Stimulated activated CD8-positive, alpha-beta memory T cell treated with anti-CD3 and anti-CD28 coated beads, Interleukin-7, amount 100 ng/mL, for 4 hours (primary cell): ENCODE measurements around the gene CATSPERZ.

Experiments used
- DNase-seq, 2 donors: peaks; one replicate each; pipeline ENCODE4 v3.0.0-alpha.2; 2020; ENCODE audit warnings: low read depth in 2 of 2

CATSPERZ gene

DNA sequence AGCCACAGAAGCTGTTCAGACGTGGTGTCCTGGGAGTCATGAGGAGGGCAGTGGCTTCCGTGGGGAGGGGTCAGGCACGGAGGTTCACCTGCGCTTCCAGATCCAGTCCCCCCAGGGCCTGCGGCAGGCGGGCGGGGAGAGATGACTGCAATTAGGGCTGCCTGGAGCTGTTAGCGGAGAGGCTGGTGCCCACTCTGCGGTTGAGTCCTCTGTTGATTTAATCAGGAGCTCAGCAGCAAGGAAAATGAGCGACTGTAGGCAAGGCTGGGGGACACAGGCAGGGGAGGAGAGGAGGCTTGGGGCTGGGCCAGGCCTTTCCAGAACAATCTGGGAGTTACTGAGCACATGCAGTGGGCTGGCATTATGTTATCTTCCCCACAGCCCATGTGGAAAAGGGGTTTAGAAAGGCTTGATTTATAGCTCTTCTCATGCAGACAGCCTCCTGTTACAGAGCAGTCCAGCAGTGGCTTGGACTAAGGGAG, 35.7 kb upstream of the CATSPERZ start:
- DNase-seq = no peak

DNA sequence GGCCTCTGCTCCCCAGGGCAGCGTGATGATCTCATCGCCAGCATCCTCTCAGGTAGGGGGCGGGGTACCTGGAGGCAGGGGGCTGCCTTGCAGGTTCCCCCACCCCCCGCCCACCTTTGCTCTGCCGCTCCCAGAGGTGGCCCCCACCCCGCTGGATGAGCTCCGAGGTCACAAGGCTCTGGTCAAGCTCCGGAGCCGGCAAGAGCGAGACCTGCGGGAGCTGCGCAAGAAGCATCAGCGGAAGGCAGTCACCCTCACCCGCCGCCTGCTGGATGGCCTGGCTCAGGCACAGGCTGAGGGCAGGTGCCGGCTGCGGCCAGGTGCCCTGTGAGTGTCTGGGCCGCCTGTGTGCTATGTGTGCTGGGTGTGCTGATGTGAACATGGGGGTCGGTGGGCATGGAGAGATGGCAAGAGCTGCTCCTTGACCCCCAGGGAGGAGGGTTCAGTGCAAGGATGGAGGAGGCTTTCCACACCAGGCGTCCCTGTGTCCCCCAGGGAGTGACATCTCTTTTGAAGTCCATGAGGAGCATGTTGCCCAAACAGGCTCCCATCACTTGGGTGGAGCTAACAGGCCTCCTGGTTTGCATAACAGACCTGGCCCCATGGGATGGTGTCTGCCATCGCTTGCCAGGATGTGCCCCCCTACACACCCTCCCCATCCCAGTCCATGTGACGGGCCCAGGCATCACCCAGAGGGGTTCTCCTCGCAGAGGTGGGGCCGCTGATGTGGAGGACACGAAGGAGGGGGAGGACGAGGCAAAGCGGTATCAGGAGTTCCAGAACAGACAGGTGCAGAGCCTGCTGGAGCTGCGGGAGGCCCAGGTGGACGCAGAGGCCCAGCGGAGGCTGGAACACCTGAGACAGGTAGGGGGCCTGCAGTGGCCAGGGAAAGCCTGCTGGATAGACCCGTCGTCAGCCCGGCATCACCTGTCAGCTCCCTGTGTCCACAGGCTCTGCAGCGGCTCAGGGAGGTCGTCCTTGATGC, 34.7 kb upstream of the CATSPERZ start:
- no peak for DNase-seq

DNA sequence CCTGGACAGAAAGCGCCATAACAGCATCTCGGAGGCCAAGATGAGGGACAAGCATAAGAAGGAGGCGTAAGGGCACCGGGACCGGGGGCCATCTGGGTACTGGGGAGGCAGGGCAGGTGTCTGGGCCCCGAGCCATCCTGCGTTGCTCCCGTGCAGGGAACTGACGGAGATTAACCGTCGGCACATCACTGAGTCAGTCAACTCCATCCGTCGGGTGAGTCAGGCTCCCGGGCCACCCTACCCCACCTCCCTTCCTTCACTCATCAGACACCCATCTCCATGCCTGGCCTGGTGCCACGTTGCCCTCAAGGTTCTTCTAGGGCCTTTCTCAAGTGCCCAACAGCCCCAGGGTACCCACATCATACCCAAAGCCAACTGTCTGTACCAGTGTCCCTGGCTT, 33.8 kb upstream of the CATSPERZ start:
- DNase-seq = no peak

DNA sequence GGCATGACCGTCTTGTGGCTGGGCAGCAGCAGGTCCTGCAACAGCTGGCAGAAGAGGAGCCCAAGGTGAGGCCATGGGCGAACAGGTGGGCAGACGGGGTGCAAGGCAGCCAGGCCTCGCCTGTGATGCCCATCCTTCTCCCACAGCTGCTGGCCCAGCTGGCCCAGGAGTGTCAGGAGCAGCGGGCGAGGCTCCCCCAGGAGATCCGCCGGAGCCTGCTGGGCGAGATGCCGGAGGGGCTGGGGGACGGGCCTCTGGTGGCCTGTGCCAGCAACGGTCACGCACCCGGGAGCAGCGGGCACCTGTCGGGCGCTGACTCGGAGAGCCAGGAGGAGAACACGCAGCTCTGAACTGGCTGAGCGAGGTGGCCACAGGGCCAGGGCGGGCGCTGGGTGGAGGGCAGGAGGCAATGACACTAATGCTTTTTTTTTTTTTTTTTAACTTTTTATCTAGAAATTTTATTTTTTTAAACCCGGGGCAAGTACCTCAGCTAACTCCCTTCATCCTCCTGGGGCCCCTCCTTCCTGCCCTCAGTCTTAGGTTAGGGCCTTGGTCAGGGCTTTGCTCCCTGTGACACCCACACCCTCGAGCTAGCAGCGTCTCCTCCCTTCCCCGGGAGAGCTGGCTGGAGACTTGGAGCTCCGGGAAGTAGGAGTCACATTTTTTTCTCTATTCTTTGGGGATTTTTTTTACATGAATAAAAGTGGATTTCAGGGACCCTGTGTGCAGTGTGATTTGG, 32.8 kb upstream of the CATSPERZ start:
- no peak for DNase-seq

DNA sequence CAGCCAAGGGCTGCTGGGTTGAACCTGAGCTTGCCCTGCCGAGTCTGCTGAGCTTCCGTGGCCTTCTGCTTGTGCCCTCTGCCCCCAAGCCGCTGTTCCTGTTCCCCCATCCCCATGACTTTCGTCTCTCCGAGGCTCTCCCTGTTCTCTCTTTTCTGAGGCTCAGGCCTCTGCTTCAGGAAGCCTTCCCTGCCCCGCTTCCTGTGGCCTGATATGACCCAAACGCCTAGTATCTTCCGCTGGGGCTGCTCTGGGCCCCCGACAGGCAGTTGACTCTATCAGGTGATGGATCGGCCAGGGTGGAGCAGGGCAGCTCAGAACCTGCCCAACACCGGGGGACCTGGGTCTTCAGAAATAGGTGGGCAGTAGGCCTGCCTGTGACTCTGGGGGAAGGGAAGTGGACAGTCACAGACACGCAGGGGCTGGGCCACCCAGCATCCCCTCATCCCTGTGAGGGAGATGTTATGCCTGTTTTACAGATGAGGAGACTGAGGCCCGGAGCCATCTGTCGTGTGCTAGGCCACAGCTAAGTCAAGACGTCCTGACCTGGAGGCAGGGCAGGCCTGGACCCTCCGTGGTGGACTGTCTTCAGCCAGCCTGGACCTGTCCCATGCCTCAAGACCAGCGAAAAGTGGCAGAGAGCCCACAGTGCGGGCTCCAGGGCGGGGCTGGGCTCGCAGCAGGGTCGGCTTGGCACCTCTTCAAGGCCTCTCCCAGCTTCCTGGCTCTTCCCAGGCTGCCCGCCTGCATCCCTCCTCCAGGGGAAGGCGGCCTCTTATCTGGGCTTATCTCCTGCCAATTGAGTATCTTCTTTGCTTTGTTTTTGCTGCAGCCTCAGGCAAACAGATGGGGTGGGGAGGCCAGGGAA, 31.9 kb upstream of the CATSPERZ start:
- no peak for DNase-seq

DNA sequence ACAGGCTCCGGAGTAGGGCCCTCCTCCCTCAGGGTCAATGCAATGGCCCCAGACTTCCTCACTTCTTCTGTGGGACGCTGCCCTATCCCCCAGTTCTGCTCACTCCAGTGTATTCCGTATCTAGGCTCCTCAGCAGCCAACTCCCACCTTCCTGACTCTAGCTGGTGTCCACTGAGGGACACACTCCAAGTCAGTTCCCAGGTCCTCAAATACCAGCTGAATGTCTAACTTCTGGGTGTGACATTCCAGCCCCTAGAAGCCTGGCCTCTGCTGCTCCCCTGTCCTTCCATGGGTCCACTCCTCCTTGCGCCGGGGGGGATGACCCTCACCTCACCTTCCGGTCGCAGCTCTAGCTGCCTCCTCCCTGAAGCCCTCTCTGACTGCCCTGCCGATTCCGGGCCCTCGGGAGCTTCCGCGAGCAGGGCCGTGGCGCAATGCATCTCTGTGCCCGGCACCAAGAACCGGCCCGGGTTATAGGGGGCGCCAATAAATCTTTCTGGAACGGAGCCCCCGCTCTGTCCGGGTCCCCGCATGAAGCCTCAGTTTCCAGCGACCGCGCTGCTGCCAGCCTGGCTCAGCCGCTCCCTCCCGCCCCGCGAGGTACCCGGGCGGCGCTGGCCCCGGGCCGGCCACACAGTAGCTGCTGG, 31.1 kb upstream of the CATSPERZ start:
- peak in 1 of 2 donors; percentile 38 for DNase-seq

DNA sequence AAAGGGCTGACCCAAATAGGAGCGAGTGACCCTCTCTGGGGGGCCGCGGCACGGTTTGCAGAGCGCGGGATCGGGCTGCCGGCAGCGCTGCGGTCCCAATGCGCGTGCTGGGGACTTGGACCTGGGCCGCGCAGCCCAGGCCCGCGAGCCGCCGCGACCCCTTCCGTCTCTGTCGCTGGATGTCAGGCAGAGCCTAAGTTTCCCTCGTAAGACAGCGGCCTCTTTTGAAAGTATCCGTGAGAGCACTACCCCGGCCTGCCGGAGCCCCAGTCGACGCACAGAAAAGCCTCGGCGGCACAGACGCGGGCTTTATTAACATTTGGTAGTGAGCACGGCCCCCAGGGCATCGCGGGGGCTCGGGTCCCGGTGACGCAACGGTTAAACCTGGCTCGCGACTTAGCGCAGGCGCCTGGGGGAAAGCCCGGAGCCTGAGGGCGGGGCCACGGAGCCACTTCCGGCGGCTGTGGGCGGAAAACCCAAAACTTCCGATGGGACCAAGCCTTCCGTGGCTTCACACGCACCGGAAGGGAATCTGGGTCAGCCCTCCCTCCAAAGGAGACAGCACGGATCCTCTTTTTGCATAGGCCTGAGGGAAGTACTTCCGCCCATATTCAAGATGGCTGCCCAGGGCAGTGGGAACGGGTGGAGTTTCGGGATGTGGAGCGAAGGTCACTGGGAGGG, 30.5 kb upstream of the CATSPERZ start:
- DNase-seq = peak; percentile 96

DNA sequence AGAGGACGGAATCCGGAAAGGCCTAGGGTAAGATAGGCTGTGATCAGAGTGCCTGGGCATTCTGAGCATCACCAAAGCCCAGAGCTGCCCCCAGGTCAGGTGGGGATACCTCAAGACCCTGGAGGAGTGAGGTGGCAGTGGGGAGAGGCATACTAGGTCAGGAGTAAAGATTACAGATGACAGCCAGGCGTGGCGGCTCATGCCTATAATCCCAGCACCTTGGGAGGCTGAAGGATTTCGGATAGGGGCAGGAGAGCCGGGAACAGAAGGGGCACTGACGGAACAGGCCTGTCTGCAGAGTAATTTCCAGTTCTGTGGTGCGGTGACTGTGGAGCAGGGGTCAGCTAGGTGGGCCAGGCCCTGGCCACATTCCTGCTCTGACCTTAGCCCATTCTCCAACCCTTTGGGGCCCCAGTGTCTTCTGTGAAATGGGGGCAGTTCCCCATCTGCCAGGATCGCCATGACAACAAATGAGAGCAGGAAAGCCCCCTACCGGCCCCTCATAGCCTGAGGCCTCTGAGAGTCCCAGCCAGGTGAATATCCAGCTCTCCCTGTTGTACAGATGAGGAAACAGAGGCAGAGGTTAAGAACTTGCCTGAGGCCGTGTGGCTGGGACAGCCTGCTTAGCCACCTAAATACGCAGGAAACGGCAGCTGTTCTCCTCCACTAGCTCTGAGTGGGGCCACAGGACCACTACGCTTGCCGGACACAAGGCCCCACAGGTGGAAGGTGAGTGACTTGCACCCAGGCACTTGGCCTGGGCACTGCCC, 24.9 kb upstream of the CATSPERZ start:
- no peak for DNase-seq

DNA sequence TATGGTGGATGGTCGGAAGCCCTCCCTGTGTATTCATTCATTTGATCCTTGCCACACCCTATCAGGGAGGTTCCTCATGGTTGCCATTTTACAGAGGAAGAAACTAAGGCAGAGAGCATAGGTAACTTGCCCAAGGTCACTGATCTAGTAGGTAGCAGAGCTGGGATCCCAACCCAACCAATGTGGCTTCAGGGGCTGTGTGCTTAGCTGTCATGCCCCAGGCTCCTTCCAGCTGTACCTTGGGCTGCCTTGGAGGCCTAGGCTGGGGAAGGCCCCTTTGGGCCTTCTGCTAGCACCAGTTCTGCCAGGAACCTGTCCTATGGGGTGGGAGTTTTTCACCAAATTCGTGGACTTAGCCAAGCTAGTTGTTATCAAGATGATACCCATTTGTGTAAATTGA, 24.3 kb upstream of the CATSPERZ start:
- DNase-seq = no peak

DNA sequence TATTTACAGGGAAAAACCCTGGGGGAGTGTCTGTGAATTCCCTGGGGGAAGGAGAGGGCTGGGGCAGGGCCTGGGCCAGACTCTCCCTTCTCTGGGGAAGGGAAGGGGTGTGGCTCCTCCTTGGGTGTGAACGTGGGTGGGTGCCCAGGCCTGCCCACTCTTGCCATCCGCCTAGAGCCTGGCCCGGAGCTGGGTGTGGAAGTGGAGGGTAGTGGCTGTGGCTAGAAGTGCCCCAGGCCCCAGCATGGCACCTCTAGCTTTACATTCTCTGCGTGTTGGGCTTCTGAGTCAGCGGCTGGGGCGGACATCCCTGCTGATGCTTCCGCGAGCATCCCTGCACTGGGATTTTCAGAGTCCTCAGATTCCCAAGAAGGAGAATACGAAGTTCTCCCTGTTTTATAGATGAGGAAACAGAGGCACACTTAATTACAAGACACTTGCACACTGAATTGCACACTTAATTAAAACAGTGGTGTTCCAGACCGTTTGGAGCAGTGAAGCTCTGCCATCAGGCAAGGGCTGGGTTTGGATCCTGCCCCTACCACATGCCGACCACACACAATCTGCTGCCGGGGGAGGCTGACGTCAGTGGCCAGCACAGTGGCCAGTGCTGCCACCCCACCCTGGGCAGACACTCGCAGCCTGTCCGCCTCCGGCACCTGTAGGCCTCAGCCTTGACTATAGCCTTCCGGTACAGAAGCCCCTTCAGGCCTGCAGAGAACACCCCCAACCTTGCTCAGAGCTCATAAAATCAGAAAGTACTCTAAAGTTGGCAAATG, 23.3 kb upstream of the CATSPERZ start:
- no peak for DNase-seq

DNA sequence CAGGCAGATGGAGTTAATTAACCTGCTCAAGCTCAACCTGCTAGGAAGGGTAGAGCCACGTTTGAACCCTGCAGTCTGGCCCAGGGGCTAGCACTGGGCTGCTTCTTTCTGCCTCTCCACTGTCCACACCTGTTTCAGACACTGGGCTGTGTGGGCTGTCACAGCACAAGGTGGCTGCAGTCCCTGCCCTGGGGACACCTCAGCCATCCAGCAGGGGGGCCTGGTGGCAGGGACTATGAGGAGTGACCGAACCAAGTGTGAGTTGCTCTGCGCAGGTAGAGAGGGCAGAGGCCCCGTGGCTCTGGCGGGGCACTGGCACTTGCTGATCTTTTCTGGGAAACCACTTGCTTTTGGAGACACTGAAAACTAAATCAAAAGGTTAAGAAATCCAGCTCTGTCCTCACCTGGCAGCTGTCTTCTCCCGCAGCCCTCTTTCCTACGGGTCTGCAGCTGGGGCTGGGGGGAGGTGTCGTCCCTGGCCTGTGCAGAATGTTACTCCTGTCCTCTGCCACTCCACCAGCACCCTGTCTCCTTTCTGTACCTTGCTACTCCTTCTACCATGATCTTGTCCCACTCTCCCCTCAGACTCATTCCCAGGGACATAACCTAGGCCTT, 21.5 kb upstream of the CATSPERZ start:
- DNase-seq = no peak

DNA sequence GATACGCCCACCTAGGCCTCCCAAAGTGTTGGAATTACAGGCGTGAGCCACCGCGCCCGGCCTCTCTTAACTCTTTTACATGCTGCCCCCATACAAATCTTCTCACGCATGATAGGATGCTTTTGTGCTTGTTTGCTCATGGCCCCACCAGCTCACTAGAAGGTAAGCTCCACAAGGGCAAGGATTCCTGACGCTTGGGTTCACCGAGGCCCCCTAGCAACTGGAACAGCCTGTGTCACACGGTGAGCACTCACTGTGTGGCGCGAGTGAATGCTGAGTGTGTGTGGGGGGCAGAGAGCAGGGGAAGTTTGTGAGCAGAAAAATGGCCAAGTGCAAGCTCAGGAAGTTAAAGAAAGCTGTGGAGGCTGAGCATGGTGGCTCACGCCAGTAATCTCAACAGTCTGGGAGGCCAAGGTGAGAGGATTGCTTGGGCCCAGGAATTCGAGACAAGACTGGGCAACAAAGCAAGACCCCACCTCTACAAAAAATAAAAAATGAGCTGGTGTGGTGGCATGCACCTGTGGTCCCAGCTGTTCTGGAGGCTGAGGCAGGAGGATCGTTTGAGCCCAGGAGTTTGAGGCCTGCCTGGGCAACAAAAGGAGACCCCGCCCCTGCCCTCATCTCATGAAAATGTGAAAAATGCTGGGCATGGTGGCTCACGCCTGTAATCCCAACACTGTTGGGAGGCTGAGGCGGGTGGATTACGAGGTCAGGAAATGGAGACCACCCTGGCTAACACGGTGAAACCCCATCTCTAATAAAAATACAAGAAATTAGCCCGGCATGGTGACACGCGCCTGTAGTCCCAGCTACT, 18.0 kb upstream of the CATSPERZ start:
- no peak for DNase-seq

DNA sequence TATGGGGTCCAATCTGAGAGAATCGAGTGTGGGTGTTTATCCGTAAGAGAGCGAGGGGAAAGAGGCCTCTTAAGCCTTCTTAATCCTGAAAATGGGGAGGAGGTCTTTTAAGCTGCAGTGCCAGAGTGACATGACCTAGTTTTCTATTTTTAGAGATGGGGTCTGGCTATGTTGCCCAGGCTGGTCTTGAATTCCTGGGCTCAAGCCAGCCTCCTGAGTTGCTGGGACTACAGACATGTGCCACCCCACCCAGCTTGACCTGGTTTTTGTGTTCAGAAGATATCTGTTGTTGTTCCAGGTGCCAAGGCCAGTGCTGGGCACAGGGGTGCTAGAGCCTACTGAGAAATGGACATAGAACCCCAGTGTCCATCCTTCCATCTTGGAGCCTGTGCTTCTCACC, 17.1 kb upstream of the CATSPERZ start:
- no peak for DNase-seq

DNA sequence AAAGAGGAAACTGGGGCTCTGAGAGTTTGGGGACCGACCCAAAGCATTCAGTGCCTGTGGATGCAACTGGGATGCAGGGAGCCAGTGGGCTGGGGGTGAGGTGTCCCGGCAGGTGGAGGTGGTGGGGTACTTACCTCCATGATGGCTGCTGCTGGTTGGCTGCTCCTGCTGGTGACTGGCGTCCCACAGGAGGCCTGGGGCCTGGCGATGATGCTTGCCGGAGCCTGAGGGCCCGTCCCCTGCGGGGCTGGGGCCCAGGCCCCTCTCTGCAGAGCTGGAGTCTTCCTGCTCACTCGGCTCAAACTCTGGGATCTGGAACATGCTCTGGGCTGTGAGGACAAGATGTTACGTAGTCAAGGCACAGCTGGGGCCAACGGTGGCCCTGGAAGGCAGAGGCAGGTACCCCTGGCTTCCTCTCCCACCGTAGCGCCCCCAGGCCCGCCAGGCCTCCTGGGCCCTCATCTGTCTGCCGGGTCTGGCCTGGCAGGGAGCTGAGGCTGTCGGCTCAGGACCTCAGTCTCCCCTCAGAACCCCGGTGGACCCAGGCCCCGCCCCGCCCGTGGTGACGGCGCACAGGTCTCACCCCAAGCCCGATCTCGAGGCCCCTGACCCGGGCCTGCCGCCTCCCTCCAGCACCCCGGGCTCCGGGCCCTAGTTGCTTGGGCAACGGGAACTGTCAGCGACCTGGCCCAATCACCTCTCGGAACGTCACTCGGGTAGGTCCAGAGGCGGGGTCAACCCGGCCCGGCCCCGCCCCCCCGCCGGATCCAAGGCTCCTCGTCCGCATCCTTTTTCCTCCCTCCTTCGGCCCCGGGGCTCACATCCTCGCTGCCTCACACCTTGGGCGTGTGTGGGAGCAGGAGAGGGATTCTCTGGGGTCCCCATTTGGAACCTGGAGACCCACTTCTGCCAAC, 15.9 kb upstream of the CATSPERZ start, which contains the start of gene BAD:
TSS of gene BAD (minus strand) at position 618 of the 914 bp plus-strand sequence. CDS start at position 321, 297 bp downstream.
- peak; percentile 85 to 88 for DNase-seq

DNA sequence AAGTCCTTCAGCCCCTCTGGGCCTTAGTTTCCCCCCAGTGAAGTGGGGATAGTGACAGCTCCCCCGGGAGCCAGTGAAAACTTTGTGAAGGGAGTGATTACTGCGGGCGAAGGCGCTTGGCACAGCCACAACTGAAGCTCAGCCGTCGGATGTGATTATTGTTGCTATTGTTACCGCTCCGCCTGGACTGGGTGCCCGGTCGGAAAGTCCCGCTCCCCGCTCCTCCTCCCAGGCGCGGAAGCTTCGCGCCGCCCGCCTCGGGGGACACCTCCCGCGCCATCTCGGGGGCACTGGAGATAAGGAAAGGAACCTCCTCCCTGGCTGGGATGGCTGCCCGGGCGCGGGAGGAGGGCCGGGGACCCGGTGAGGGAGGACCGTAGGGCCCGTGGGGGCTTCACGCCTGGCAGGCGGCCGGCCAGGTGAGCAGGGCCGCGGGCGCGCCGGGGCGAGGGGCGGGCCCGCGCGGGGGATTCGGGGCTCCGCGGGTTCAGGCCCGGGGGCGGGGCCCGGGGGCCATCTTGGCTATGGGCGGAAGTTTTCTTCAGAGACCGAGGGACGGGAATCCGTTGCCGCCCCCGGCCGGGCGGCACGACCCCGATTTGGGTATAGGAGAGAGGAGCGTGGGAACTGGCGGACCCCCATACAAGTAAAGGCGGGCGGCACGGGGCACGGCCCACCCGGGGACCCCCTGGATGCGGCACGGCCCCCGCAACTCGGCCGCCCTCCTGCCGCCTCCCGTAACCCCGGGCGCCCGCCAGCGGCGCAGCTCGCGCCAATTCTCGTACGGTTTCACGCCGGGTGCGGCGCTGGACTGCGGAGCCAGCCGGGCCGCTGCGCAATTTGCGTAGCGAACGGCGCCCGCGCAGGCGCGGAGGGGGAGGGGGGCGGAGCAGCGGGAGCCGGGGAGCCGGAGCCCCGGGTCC, 14.9 kb upstream of the CATSPERZ start, which contains the start of gene GPR137:
TSS of gene GPR137 (plus strand) at position 887 of the 923 bp plus-strand sequence. CDS start 677 bp downstream, outside the sequence.
- DNase-seq = peak; percentile 78 to 89
